Lower leg skin (tissue), 4 donors: ENCODE data around the gene RTL10. TPM values are rescaled to one million over a fixed set of nuclear protein-coding genes. Genes with fewer than 3 reads are reported as not detected.
A peak's percentile ranks its signal among the peaks of the same experiment; 100 is the strongest.

Source experiments
- DNase-seq, 2 donors: peaks; one replicate each; pipeline ENCODE4 v3.0.0-alpha.2; 2019; ENCODE audit warnings: low spot score in 2 of 2
- H3K4me3 ChIP-seq: fragments of 200-600 bp; sonication (generic); 2 replicates; pipeline ENCODE4 v1.5.1; 2017; ENCODE audit warnings: mild to moderate bottlenecking, low read depth; ENCODE audit not compliant: poor library complexity, severe bottlenecking
- CTCF ChIP-seq, 3 donors: fragments of 450-650 bp; IDR thresholded peaks; one replicate each; pipeline ENCODE4 v1.5.1; 2016; ENCODE audit warnings: antibody characterized with exemption in 3 of 3, mild to moderate bottlenecking in 3 of 3, moderate library complexity in 2 of 3
- POLR2A ChIP-seq, 2 donors: fragments of 450-650 bp; IDR thresholded peaks; one replicate each; pipeline ENCODE4 v1.6.1; 2016 to 2017; ENCODE audit warnings: antibody characterized with exemption in 2 of 2, mild to moderate bottlenecking in 1 of 2, moderate library complexity in 1 of 2
- WGBS, 2 donors: methylation state at CpG; one replicate each; pipeline ENCODE4 v1.1.5; 2018; 5-methylcytosine and 5-hydroxymethylcytosine counted together
- intact Hi-C: fragments of 100-400 bp; cut with DNase I; formaldehyde crosslinking; loops from one replicate; pipeline ENCODE4 v1.15.0; 2023; ENCODE audit warnings: low total_unique reads
- total RNA-seq, 4 donors: library from RNA; depleted of rRNA; stranded (reverse); fragments of >200 nt; gene quantifications; one replicate each; pipeline ENCODE4 v1.1.0, GENCODE V29; 2016

RTL10 gene
- total RNA-seq, 4 donors from 2014 or later: 24.5 to 28.0 (median 27.1) TPM

GRCh38 chr22:19806213-19807160 lies 48.2 kb downstream of the RTL10 start:
- TF ChIP-seq CTCF (IDR thresholded peaks at IDR 0.05) (no peak), POLR2A (IDR thresholded peaks at IDR 0.05) (no peak)
- DNase-seq: peak; percentile 85 to 94
- intact Hi-C loops: no loop called here
- 35 to 53% methylated on average over 31 to 32 of the region's 38 CpGs for WGBS, 2 donors
- no peak overlapping the region for H3K4me3 ChIP-seq

DNA sequence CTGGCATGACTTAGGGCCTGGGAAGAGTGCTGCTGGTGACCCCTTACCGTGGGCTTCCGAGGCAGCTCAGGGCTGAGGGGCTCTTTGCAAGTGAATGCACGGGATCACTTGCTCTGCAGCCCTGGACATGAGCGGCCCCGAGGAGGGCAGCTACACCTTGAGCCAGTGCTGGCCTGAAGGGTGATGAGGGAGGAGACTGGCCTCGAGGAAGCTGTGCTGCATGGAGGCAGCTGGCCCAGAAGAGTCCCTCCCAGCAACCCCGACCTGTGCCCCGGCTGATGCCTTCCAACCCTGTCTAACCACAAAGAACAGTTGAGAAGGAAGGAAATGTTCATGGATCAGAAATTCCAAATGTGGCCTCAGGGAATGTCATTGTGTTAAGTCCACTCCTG lies 48.9 kb downstream of the RTL10 start:
- TF ChIP-seq POLR2A (IDR thresholded peaks at IDR 0.05) (no peak), CTCF (IDR thresholded peaks at IDR 0.05) (no peak)
- WGBS, 2 donors: 58 to 65% methylated on average over 6 to 8 of the region's 8 CpGs
- DNase-seq: peak in 1 of 2 donors; percentile 81
- no peak overlapping the region for H3K4me3 ChIP-seq
- intact Hi-C loops: no loop called here

Other genes starting within 250 kb of the RTL10 start
- gene SEPTIN5, start 140.4 kb downstream of the RTL10 start, total RNA-seq: 100 to 1,000 TPM; 102 to 193 (median 125) TPM
- gene GP1BB, start 131.3 kb downstream of the RTL10 start, total RNA-seq: 10 to 100 TPM; 39.8 to 65.1 (median 51.0) TPM
- gene TBX1, start 94.1 kb downstream of the RTL10 start, total RNA-seq: 10 to 100 TPM in 1 of 4 donors, 1 to 10 TPM in 3; 1.5 to 14.1 (median 4.9) TPM
- 10 to 100 TPM; 10.0 to 16.2 (median 11.2) TPM for gene GNB1L, start within 50 bp of the RTL10 start, total RNA-seq
- 100 to 1,000 TPM; 224 to 306 (median 272) TPM for gene COMT, start 86.9 kb upstream of the RTL10 start, total RNA-seq
- 10 to 100 TPM; 10.9 to 16.8 (median 15.2) TPM for gene TXNRD2, start 86.9 kb upstream of the RTL10 start, total RNA-seq
- gene ARVCF, start 161.9 kb upstream of the RTL10 start, total RNA-seq: 10 to 100 TPM; 25.2 to 53.7 (median 38.1) TPM
- 10 to 100 TPM; 12.4 to 36.1 (median 19.8) TPM for gene TANGO2, start 166.2 kb upstream of the RTL10 start, total RNA-seq
- gene DGCR8, start 225.4 kb upstream of the RTL10 start, total RNA-seq: 10 to 100 TPM; 14.8 to 28.2 (median 21.8) TPM